GM21717 (cell line): Measurements from ENCODE around the gene GTPBP4.
A peak's percentile ranks its signal among the peaks of the same experiment; 100 is the strongest.
"Not testable (repeated sequence)": the region's sequence is repeated elsewhere in the genome, so short reads cannot be mapped to it uniquely, and the experiment has no call there.

Source experiments
- ATAC-seq: cut with Tn5 transposase; IDR thresholded peaks from one replicate; pipeline ENCODE4 v1.9.1; 2021; ENCODE audit warnings: mild to moderate bottlenecking, moderate library complexity; ENCODE audit not compliant: unreplicated experiment

GTPBP4 gene

GRCh38 chr10:1022413-1022812 is 34.2 kb downstream of the GTPBP4 start:
- no peak for ATAC-seq

- no peak for ATAC-seq
Measured at GRCh38 chr10:1024103-1024502, 35.9 kb downstream of the GTPBP4 start.

- ATAC-seq: no peak
Measured at GRCh38 chr10:1025683-1026082, 37.4 kb downstream of the GTPBP4 start, which contains the start of gene IDI2. IDI2 (minus strand) TSS chr10:1025859; CDS start chr10:1024723, 1,136 bp downstream.

GRCh38 chr10:1026578-1026977 is 38.3 kb downstream of the GTPBP4 start:
- ATAC-seq: no peak

- ATAC-seq: no peak
Measured at GRCh38 chr10:1029838-1030237, 41.6 kb downstream of the GTPBP4 start.

GRCh38 chr10:1033601-1034000 is 45.4 kb downstream of the GTPBP4 start:
- no peak for ATAC-seq

- no peak for ATAC-seq
Measured at GRCh38 chr10:1034758-1035157, 46.5 kb downstream of the GTPBP4 start.

GRCh38 chr10:1035201-1035600 is 47.0 kb downstream of the GTPBP4 start:
- ATAC-seq: no peak

GRCh38 chr10:1036341-1036791 is 48.1 kb downstream of the GTPBP4 start:
- ATAC-seq: no peak

- ATAC-seq: no peak
Measured at GRCh38 chr10:1037098-1037497, 48.9 kb downstream of the GTPBP4 start.

- not testable (repeated sequence) for ATAC-seq
Measured at GRCh38 chr10:1038769-1039168, 50.5 kb downstream of the GTPBP4 start.

- ATAC-seq: no peak
Measured at GRCh38 chr10:1040133-1040532, 51.9 kb downstream of the GTPBP4 start.

GRCh38 chr10:1041514-1041913 is 53.3 kb downstream of the GTPBP4 start:
- ATAC-seq: no peak

- peak; percentile 42 for ATAC-seq
Measured at GRCh38 chr10:1043532-1043995, 55.3 kb downstream of the GTPBP4 start.

GRCh38 chr10:1044146-1044545 is 55.9 kb downstream of the GTPBP4 start:
- ATAC-seq: no peak

GRCh38 chr10:1044964-1045363 is 56.7 kb downstream of the GTPBP4 start:
- no peak for ATAC-seq

- no peak for ATAC-seq
Measured at GRCh38 chr10:1045415-1045814, 57.2 kb downstream of the GTPBP4 start.

- ATAC-seq: no peak
Measured at GRCh38 chr10:1047937-1048336, 59.7 kb downstream of the GTPBP4 start.

GRCh38 chr10:1048349-1048731 is 60.1 kb downstream of the GTPBP4 start:
- peak; percentile 13 for ATAC-seq

GRCh38 chr10:1048732-1049424 is 60.6 kb downstream of the GTPBP4 start, which contains the start of gene IDI1:
IDI1 (minus strand) TSS chr10:1049119; CDS start chr10:1049003, 116 bp downstream.
- ATAC-seq: peak; percentile 86

- ATAC-seq: no peak
Measured at GRCh38 chr10:1049425-1049958, 61.3 kb downstream of the GTPBP4 start.

- ATAC-seq: no peak
Measured at GRCh38 chr10:1050145-1050544, 61.9 kb downstream of the GTPBP4 start.
